Suprapubic skin (tissue), 4 donors: ENCODE data around the gene NQO2. TPM values are rescaled to one million over a fixed set of nuclear protein-coding genes. Genes with fewer than 3 reads are reported as not detected.
"Not testable (repeated sequence)": the region's sequence is repeated elsewhere in the genome, so short reads cannot be mapped to it uniquely, and the experiment has no call there.

ENCODE experiments used
- DNase-seq, 2 donors: peaks; one replicate each; pipeline ENCODE4 v3.0.0-alpha.2; 2019; ENCODE audit warnings: low spot score in 2 of 2
- H3K27ac ChIP-seq: fragments of 200-600 bp; sonication (generic); one replicate; pipeline ENCODE4 v1.5.1; 2019
- H3K27me3 ChIP-seq: fragments of 200-600 bp; sonication (generic); one replicate; pipeline ENCODE4 v1.5.1; 2019
- H3K36me3 ChIP-seq: fragments of 200-600 bp; sonication (generic); one replicate; pipeline ENCODE4 v1.5.1; 2019
- H3K4me1 ChIP-seq: fragments of 200-600 bp; sonication (generic); one replicate; pipeline ENCODE4 v1.5.1; 2019
- H3K4me3 ChIP-seq: fragments of 200-600 bp; sonication (generic); one replicate; pipeline ENCODE4 v1.5.1; 2019; ENCODE audit warnings: mild to moderate bottlenecking
- H3K9me3 ChIP-seq: fragments of 200-600 bp; sonication (generic); one replicate; pipeline ENCODE4 v1.5.1; 2019
- EP300 ChIP-seq: sonication (generic); formaldehyde crosslinking; IDR thresholded peaks from one replicate; pipeline ENCODE4 v1.6.1; 2017; ENCODE audit warnings: antibody characterized with exemption
- POLR2A ChIP-seq, 2 donors: fragments of 450-650 bp; IDR thresholded peaks; one replicate each; pipeline ENCODE4 v1.6.1; 2017; ENCODE audit warnings: antibody characterized with exemption in 2 of 2, mild to moderate bottlenecking in 2 of 2, moderate library complexity in 2 of 2
- POLR2AphosphoS5 ChIP-seq, 3 donors: sonication (generic); formaldehyde crosslinking; IDR thresholded peaks; one replicate each; pipeline ENCODE4 v1.6.1; 2017; ENCODE audit warnings: antibody characterized with exemption in 3 of 3
- WGBS: methylation state at CpG from one replicate; pipeline ENCODE4 v1.1.5; 2018; 5-methylcytosine and 5-hydroxymethylcytosine counted together
- total RNA-seq, 4 donors: library from RNA; depleted of rRNA; stranded (reverse); fragments of >200 nt; gene quantifications; one replicate each; pipeline ENCODE4 v1.1.0, GENCODE V29; 2016
- TF ChIP-seq, protein P1 (sequence below), 2 donors: fragments of 200-600 bp in 1 of 2; fragments of 450-650 bp in 1 of 2; sonication (generic) in 1 of 2; IDR thresholded peaks; one replicate each; pipeline ENCODE4 v1.5.1; 2016 to 2019; ENCODE audit warnings: antibody characterized with exemption in 2 of 2, mild to moderate bottlenecking in 1 of 2, moderate library complexity in 1 of 2

The NQO2 gene
- total RNA-seq, 4 donors from 2014 or later = 22.8 to 40.4 (median 38.3) TPM

GRCh38 chr6:2970034-2970685 is 29.5 kb upstream of the NQO2 start:
- Histone ChIP-seq H3K4me1 (peaks cover 15% of the 10 kb centered on the region), H3K36me3 (no peaks in the 10 kb centered on the region), H3K9me3 (no peaks in the 10 kb centered on the region), H3K27me3 (no peaks in the 10 kb centered on the region), H3K4me3 (peak overlapping the region; percentile 76), H3K27ac (peak overlapping the region; percentile 90)
- peak in 1 of 2 donors; percentile 59 for DNase-seq
- WGBS = 44% methylated on average over 10 of the region's 10 CpGs
- TF ChIP-seq EP300 (no peak), POLR2AphosphoS5 (IDR thresholded peaks at IDR 0.05) (no peak), POLR2A (IDR thresholded peaks at IDR 0.05) (no peak)
- TF ChIP-seq, protein P1, sequence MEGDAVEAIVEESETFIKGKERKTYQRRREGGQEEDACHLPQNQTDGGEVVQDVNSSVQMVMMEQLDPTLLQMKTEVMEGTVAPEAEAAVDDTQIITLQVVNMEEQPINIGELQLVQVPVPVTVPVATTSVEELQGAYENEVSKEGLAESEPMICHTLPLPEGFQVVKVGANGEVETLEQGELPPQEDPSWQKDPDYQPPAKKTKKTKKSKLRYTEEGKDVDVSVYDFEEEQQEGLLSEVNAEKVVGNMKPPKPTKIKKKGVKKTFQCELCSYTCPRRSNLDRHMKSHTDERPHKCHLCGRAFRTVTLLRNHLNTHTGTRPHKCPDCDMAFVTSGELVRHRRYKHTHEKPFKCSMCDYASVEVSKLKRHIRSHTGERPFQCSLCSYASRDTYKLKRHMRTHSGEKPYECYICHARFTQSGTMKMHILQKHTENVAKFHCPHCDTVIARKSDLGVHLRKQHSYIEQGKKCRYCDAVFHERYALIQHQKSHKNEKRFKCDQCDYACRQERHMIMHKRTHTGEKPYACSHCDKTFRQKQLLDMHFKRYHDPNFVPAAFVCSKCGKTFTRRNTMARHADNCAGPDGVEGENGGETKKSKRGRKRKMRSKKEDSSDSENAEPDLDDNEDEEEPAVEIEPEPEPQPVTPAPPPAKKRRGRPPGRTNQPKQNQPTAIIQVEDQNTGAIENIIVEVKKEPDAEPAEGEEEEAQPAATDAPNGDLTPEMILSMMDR (IDR thresholded peaks at IDR 0.05) = no peak

GRCh38 chr6:2970753-2971419 is 28.8 kb upstream of the NQO2 start:
- Histone ChIP-seq H3K4me1 (peaks cover 13% of the 10 kb centered on the region), H3K9me3 (no peaks in the 10 kb centered on the region), H3K27me3 (no peaks in the 10 kb centered on the region), H3K27ac (peak overlapping the region; percentile 90), H3K36me3 (no peaks in the 10 kb centered on the region), H3K4me3 (peak overlapping the region; percentile 76)
- 2% methylated on average over 13 of the region's 80 CpGs for WGBS
- DNase-seq = peak; percentile 85
- peak in 1 of 2 donors; percentile 30 for TF ChIP-seq POLR2A (IDR thresholded peaks at IDR 0.05)
- TF ChIP-seq, protein P1 (IDR thresholded peaks at IDR 0.05) = no peak

GRCh38 chr6:2971420-2972218 is 28.1 kb upstream of the NQO2 start, which contains the start of gene SERPINB6:
Gene SERPINB6 (minus strand): TSS chr6:2971567. CDS start chr6:2959332, 12,235 bp downstream.
- 8% methylated on average over 19 of the region's 63 CpGs for WGBS
- H3K27me3 ChIP-seq = no peaks in the 10 kb centered on the region
- TF ChIP-seq, protein P1 (IDR thresholded peaks at IDR 0.05) = no peak
- peak in 2 of 3 donors; percentile 34 to 48 for TF ChIP-seq POLR2AphosphoS5 (IDR thresholded peaks at IDR 0.05)
- peak in 1 of 2 donors; percentile 54 for TF ChIP-seq POLR2A (IDR thresholded peaks at IDR 0.05)
- H3K36me3 ChIP-seq = no peaks in the 10 kb centered on the region
- peak within 1 kb of the TSS; percentile 90 for H3K27ac ChIP-seq
- H3K4me3 ChIP-seq = peak within 1 kb of the TSS; percentile 76
- peak; percentile 88 to 91 for DNase-seq
- H3K4me1 ChIP-seq = peaks cover 10% of the 10 kb centered on the region
- H3K9me3 ChIP-seq = no peaks in the 10 kb centered on the region

DNA sequence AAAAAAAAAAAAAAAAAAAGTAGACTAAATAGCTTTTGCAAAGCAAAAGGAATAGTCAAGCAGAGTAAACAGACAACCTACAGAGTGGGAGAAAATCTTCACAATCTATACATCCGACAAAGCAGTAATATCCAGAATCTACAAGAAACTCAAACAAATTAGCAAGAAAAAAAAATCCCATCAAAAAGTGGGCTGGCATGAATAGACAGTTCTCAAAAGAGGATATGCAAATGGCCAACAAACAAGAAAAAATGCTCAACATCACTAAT is 27.5 kb upstream of the NQO2 start:
- H3K9me3 ChIP-seq, H3K27me3 ChIP-seq, H3K36me3 ChIP-seq, DNase-seq, H3K4me1 ChIP-seq: not testable (repeated sequence)
- Histone ChIP-seq H3K27ac (peak overlapping the region; percentile 90), H3K4me3 (peak overlapping the region; percentile 76)
- 81% methylated on average over 1 of the region's 1 CpG for WGBS

GRCh38 chr6:2972685-2973084 is 27.0 kb upstream of the NQO2 start:
- not testable (repeated sequence) for DNase-seq, H3K36me3 ChIP-seq, H3K9me3 ChIP-seq, H3K4me1 ChIP-seq, H3K27me3 ChIP-seq, H3K4me3 ChIP-seq, H3K27ac ChIP-seq
- 94% methylated on average over 5 of the region's 5 CpGs for WGBS

- H3K27ac ChIP-seq, H3K4me3 ChIP-seq, H3K27me3 ChIP-seq, H3K4me1 ChIP-seq, H3K9me3 ChIP-seq, DNase-seq, H3K36me3 ChIP-seq: not testable (repeated sequence)
- WGBS = 94% methylated on average over 6 of the region's 6 CpGs
Measured at GRCh38 chr6:2973180-2973579, 26.5 kb upstream of the NQO2 start.
